GM10248 (cell line): ENCODE data around the gene PDHX.
"Not testable (repeated sequence)": the region's sequence is repeated elsewhere in the genome, so short reads cannot be mapped to it uniquely, and the experiment has no call there.

Source experiments
- CTCF ChIA-PET: fragments of 300-600 bp; sonication (Branson Sonifier 250); formaldehyde crosslinking; extraction: SDS; loops from one replicate; lab custom pipeline; 2021; ENCODE audit warnings: antibody characterized with exemption; lab: Yijun Ruan, JAX
- POLR2A ChIA-PET: fragments of 350-650 bp; sonication (Branson Sonifier 250); formaldehyde crosslinking; extraction: SDS; loops from one replicate; lab custom pipeline; 2020; ENCODE audit warnings: antibody characterized with exemption; lab: Yijun Ruan, JAX
- DNase-seq: peaks from one replicate; pipeline ENCODE4 v3.0.0; 2012; ENCODE audit errors: extremely low spot score
- TF ChIP-seq, protein P1 (sequence below): IDR thresholded peaks from 2 replicates; pipeline ENCODE4 v1.5.1; 2012; ENCODE audit warnings: mild to moderate bottlenecking, low read depth; ENCODE audit errors: extremely low read depth, missing control alignments, control extremely low read depth

The PDHX gene

DNA sequence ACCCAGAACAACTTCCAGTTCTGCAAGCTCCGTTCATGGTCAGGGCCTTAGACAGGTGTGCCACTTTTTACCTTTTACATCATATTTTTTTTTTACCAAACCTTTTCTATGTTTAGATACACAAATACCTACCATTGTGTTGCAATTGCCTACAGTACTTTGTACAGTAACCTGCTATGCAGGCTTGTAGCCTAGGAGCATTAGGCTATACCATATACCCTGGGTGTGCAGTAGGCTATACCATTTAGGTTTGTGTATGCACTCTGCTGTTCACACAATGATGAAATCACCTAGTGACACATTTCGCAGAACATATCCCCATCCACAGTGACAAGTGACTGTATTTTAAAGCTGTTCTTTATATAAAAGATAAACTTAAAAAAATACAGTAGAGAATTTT is 29.8 kb upstream of the PDHX start:
- TF ChIP-seq, protein P1, sequence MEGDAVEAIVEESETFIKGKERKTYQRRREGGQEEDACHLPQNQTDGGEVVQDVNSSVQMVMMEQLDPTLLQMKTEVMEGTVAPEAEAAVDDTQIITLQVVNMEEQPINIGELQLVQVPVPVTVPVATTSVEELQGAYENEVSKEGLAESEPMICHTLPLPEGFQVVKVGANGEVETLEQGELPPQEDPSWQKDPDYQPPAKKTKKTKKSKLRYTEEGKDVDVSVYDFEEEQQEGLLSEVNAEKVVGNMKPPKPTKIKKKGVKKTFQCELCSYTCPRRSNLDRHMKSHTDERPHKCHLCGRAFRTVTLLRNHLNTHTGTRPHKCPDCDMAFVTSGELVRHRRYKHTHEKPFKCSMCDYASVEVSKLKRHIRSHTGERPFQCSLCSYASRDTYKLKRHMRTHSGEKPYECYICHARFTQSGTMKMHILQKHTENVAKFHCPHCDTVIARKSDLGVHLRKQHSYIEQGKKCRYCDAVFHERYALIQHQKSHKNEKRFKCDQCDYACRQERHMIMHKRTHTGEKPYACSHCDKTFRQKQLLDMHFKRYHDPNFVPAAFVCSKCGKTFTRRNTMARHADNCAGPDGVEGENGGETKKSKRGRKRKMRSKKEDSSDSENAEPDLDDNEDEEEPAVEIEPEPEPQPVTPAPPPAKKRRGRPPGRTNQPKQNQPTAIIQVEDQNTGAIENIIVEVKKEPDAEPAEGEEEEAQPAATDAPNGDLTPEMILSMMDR = no peak
- CTCF ChIA-PET = interaction anchor here (0.7 to 5.2 kb wide), 5 partner anchors 9 to 374 kb away, joined by 3 to 42 read pairs (median 4); partner anchors contain the start of gene ELF5
- POLR2A ChIA-PET = no interaction called here
- no peak for DNase-seq

DNA sequence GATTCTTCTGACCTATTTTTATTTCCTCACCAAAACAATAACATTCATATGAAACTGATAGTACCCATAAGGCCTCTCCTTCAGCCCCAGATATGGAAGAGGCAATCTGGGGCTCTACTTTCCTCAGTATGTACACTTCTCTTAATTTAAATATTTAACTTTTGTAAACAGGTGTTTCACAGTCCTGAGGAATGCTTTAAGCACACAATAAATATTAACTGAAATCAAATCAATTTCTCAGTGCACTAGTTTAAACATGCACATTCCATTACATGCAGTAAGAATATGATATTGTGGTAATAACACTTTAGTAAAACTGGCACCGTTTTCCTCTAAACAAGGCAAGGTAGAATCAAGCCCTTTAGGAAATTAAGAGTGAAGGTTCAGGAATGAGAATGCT is 29.2 kb upstream of the PDHX start:
- ChIA-PET CTCF (interaction anchor here (5.2 kb wide), 1 partner anchor 301 kb away, joined by 42 read pairs; no protein-coding TSS in a partner anchor), POLR2A (no interaction called here)
- DNase-seq = no peak
- TF ChIP-seq, protein P1 = no peak

- ChIA-PET POLR2A (no interaction called here), CTCF (interaction anchor here (1.0 to 5.2 kb wide), 9 partner anchors 10 to 377 kb away, joined by 3 to 42 read pairs (median 4); no protein-coding TSS in a partner anchor)
- TF ChIP-seq, protein P1 = peak; percentile 6
- no peak for DNase-seq
These were observed 26.3 kb upstream of the PDHX start for GRCh38 chr11:34890089-34890488.

DNA sequence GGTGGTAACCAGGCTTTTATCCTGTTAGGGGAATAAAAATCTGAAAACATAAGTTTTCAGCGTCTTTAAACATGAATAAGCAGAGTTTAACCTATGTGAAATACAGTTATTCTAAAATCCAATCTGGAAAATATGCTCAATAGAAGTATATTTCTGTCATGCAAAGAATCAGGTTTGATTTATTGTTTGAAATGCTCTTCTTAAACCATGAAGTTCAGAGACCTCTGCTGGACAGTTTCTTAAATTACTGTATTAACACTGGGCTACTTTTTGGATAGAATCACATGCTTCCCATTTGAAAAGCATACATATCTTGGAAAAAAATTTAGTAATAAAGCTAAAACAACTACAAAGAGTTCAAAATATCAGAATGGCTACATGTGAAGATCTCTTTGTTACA is 25.6 kb upstream of the PDHX start:
- CTCF ChIA-PET = interaction anchor here (1.0 to 3.4 kb wide), 10 partner anchors 10 to 380 kb away, joined by 3 to 32 read pairs (median 4); partner anchors contain the start of genes APIP and PDHX
- TF ChIP-seq, protein P1 = peak; percentile 39
- POLR2A ChIA-PET = no interaction called here
- DNase-seq = peak; percentile 21

DNA sequence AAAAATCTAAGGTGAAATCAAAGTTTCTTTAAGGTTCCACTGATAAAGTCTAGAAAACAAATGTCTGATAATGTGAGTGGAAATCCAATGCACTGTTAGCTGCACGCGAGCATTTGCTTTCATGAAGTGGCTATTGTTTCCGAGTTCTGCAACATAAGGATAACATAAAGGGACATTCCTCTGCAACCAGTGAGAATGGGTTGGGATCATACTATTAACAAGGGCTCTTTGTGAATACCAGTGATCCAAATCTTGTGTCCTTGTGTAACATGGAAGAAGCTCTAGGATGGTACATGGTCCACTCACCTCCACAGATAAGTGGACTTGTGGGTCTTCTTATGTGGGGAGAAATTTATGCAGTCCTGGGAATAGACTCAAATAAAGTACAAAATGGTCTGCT is 24.8 kb upstream of the PDHX start:
- TF ChIP-seq, protein P1 = no peak
- CTCF ChIA-PET = interaction anchor here (1.0 to 3.4 kb wide), 13 partner anchors 9 to 381 kb away, joined by 3 to 32 read pairs (median 4); partner anchors contain the start of genes APIP and PDHX

GRCh38 chr11:34893416-34893815 is 23.0 kb upstream of the PDHX start:
- CTCF ChIA-PET = interaction anchor here (0.6 to 3.4 kb wide), 5 partner anchors 9 to 470 kb away, joined by 3 to 32 read pairs (median 4); no protein-coding TSS in a partner anchor
- POLR2A ChIA-PET = no interaction called here
- TF ChIP-seq, protein P1 = no peak
- no peak for DNase-seq

More for the DNA sequence above, 24.8 kb upstream of the PDHX start:
- POLR2A ChIA-PET = no interaction called here
- DNase-seq = no peak

GRCh38 chr11:34896191-34896590 is 20.2 kb upstream of the PDHX start:
- POLR2A ChIA-PET, DNase-seq: not testable (repeated sequence)
- CTCF ChIA-PET = interaction anchor here (1.0 to 1.2 kb wide), 2 partner anchors 10 to 308 kb away, joined by 3 read pairs; no protein-coding TSS in a partner anchor
